Measurements from ENCODE around the gene TMEM252. TPM values are rescaled to one million over a fixed set of nuclear protein-coding genes. Genes with fewer than 3 reads are reported as not detected.

The TMEM252 gene
- total RNA-seq, 1 experiment from 2014 or later = not detected

DNA sequence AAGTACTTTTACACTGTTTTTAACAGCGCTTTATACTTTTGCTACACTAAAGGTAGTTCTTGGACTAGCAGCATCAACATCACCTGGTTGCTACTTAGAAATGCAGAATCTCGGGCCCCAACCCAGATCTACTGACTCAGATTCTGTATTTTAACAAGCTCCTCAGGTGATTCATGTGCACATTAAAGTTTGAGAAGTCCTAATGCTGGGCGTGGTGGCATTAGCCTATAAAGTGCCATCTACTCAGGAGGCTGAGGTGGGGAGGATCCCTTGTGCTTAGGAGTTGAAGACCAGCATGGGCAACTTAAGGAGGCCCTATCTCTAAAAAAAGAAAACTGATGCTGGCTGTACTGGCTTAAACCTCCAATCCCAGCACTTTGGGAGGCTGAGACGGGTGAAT, 26.7 kb downstream of the TMEM252 start:
- CTCF ChIA-PET = no interaction called here
- H3K27ac ChIP-seq (ENCODE audit: low read depth, low read length, poor library complexity, severe bottlenecking) = no peak overlapping the region
- DNase-seq (ENCODE audit: low spot score) = no peak
- TF ChIP-seq, protein P1, sequence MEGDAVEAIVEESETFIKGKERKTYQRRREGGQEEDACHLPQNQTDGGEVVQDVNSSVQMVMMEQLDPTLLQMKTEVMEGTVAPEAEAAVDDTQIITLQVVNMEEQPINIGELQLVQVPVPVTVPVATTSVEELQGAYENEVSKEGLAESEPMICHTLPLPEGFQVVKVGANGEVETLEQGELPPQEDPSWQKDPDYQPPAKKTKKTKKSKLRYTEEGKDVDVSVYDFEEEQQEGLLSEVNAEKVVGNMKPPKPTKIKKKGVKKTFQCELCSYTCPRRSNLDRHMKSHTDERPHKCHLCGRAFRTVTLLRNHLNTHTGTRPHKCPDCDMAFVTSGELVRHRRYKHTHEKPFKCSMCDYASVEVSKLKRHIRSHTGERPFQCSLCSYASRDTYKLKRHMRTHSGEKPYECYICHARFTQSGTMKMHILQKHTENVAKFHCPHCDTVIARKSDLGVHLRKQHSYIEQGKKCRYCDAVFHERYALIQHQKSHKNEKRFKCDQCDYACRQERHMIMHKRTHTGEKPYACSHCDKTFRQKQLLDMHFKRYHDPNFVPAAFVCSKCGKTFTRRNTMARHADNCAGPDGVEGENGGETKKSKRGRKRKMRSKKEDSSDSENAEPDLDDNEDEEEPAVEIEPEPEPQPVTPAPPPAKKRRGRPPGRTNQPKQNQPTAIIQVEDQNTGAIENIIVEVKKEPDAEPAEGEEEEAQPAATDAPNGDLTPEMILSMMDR (conservative IDR thresholded peaks at IDR 0.05; ENCODE audit: low read depth, low read length) = no peak
- no peak for TF ChIP-seq EZH2 (IDR thresholded peaks at IDR 0.05; ENCODE audit: borderline replicate concordance, low read depth, low read length, poor library complexity, severe bottlenecking)
- no peaks in the 10 kb centered on the region for H3K9me3 ChIP-seq (ENCODE audit: low read depth, low read length, poor library complexity, severe bottlenecking)
- intact Hi-C loops (cut with micrococcal nuclease; ENCODE audit: unreplicated experiment) = no loop called here
- H3K36me3 ChIP-seq (ENCODE audit: insufficient read depth, low read length, poor library complexity, severe bottlenecking) = no peaks in the 10 kb centered on the region
- H3K4me3 ChIP-seq (ENCODE audit: low read depth, low read length, poor library complexity, severe bottlenecking) = no peak overlapping the region
- H3K4me1 ChIP-seq (ENCODE audit: insufficient read depth, low read length, poor library complexity, severe bottlenecking) = no peaks in the 10 kb centered on the region
- BruUV-seq (replicated peaks) = no TSS peak
- POLR2A ChIA-PET (ENCODE audit: low non-redundant PET) = no interaction called here
- H3K27me3 ChIP-seq (replicated peaks; ENCODE audit: insufficient read depth, low read depth, low read length, poor library complexity) = no peaks in the 10 kb centered on the region

DNA sequence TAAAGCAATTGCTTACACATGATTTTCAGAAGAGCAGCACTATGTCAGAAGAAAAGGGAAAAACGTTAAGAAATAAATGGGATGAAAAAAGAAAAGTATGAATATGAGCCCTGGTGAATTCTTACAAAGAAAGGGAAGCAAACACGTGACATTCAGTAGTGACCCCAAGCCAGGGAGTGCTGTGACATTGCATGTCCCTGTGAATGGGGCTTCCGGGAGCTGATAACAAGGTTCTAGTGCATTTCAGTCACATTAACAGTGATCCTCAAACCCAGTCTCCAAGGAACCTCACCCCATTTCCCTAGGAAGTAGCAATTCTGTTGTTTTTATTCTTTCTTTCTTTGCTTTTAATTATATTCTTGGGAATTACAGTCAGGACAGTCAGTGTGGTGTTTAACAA, 27.3 kb downstream of the TMEM252 start:
- no peak overlapping the region for H3K4me3 ChIP-seq (ENCODE audit: low read depth, low read length, poor library complexity, severe bottlenecking)
- BruUV-seq (replicated peaks) = no TSS peak
- POLR2A ChIA-PET (ENCODE audit: low non-redundant PET) = no interaction called here
- H3K36me3 ChIP-seq (ENCODE audit: insufficient read depth, low read length, poor library complexity, severe bottlenecking) = no peaks in the 10 kb centered on the region
- no peak overlapping the region for H3K27ac ChIP-seq (ENCODE audit: low read depth, low read length, poor library complexity, severe bottlenecking)
- H3K9me3 ChIP-seq (ENCODE audit: low read depth, low read length, poor library complexity, severe bottlenecking) = no peaks in the 10 kb centered on the region
- no peak for TF ChIP-seq EZH2 (IDR thresholded peaks at IDR 0.05; ENCODE audit: borderline replicate concordance, low read depth, low read length, poor library complexity, severe bottlenecking)
- intact Hi-C loops (cut with micrococcal nuclease; ENCODE audit: unreplicated experiment) = no loop called here
- H3K4me1 ChIP-seq (ENCODE audit: insufficient read depth, low read length, poor library complexity, severe bottlenecking) = no peaks in the 10 kb centered on the region
- DNase-seq (ENCODE audit: low spot score) = no peak
- H3K27me3 ChIP-seq (replicated peaks; ENCODE audit: insufficient read depth, low read depth, low read length, poor library complexity) = no peaks in the 10 kb centered on the region
- CTCF ChIA-PET = no interaction called here

DNA sequence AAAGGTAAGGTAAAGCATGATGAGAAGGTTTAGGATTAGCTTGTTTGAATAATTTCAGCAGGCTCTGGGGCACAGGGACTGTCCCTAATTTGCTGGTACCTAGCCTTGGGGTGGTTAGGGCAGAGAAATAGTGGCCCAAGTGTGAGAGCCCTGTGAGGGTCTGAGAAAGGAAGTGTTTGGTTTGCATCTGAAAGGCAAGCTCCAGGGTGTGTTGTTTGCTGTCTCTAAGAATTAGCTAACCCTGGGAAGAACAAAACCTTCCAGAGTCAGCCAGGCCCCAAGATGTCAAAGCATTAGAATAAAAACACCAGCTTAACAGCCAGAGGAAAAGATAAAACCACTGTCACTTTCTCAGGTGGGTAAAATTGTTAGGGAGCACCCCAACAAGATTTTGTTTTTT, 31.0 kb downstream of the TMEM252 start:
- Histone ChIP-seq H3K4me3 (ENCODE audit: low read depth, low read length, poor library complexity, severe bottlenecking) (no peak overlapping the region), H3K4me1 (ENCODE audit: insufficient read depth, low read length, poor library complexity, severe bottlenecking) (no peaks in the 10 kb centered on the region), H3K27me3 (replicated peaks; ENCODE audit: insufficient read depth, low read depth, low read length, poor library complexity) (no peaks in the 10 kb centered on the region), H3K27ac (ENCODE audit: low read depth, low read length, poor library complexity, severe bottlenecking) (no peak overlapping the region), H3K9me3 (ENCODE audit: low read depth, low read length, poor library complexity, severe bottlenecking) (no peaks in the 10 kb centered on the region), H3K36me3 (ENCODE audit: insufficient read depth, low read length, poor library complexity, severe bottlenecking) (no peaks in the 10 kb centered on the region)
- DNase-seq (ENCODE audit: low spot score) = no peak
- TF ChIP-seq EZH2 (IDR thresholded peaks at IDR 0.05; ENCODE audit: borderline replicate concordance, low read depth, low read length, poor library complexity, severe bottlenecking) = no peak
- TF ChIP-seq, protein P1 (conservative IDR thresholded peaks at IDR 0.05; ENCODE audit: low read depth, low read length) = no peak
- POLR2A ChIA-PET (ENCODE audit: low non-redundant PET) = no interaction called here
- CTCF ChIA-PET = no interaction called here
- BruUV-seq (replicated peaks) = no TSS peak
- intact Hi-C loops (cut with micrococcal nuclease; ENCODE audit: unreplicated experiment) = no loop called here

DNA sequence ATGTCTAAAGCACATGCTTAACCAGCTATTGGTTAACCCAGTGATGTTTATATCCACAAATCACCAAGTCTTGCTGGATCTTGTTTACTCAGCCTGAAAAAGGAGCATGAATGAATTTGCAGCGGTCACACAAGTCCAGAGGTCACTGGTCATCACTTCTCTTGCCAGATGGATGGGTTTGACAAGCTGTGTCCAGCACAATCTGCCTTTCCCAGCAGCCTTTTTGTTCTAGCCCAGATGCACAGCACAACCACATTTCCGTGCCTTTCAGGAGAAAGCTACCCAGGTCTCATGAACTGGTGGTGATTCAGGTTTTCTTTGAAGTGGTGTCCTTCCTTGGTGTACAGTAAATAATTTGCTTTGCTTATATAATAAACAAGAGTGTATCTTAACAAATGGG, 32.1 kb downstream of the TMEM252 start:
- Histone ChIP-seq H3K9me3 (ENCODE audit: low read depth, low read length, poor library complexity, severe bottlenecking) (no peaks in the 10 kb centered on the region), H3K27me3 (replicated peaks; ENCODE audit: insufficient read depth, low read depth, low read length, poor library complexity) (no peaks in the 10 kb centered on the region), H3K36me3 (ENCODE audit: insufficient read depth, low read length, poor library complexity, severe bottlenecking) (no peaks in the 10 kb centered on the region), H3K4me3 (ENCODE audit: low read depth, low read length, poor library complexity, severe bottlenecking) (no peak overlapping the region), H3K4me1 (ENCODE audit: insufficient read depth, low read length, poor library complexity, severe bottlenecking) (no peaks in the 10 kb centered on the region), H3K27ac (ENCODE audit: low read depth, low read length, poor library complexity, severe bottlenecking) (no peak overlapping the region)
- no peak for DNase-seq (ENCODE audit: low spot score)
- POLR2A ChIA-PET (ENCODE audit: low non-redundant PET) = no interaction called here
- intact Hi-C loops (cut with micrococcal nuclease; ENCODE audit: unreplicated experiment) = no loop called here
- no peak for TF ChIP-seq EZH2 (IDR thresholded peaks at IDR 0.05; ENCODE audit: borderline replicate concordance, low read depth, low read length, poor library complexity, severe bottlenecking)
- TF ChIP-seq, protein P1 (conservative IDR thresholded peaks at IDR 0.05; ENCODE audit: low read depth, low read length) = no peak
- CTCF ChIA-PET = interaction anchor here (0.5 kb wide), 1 partner anchor 166 kb away, joined by 7 read pairs; no protein-coding TSS in a partner anchor
- no TSS peak for BruUV-seq (replicated peaks)

Measured in A673 (cell line).